Measurements from ENCODE around the gene UBAC1.

- TF ChIP-seq ZNF70 (CRISPR knock-in tag; IDR thresholded peaks at IDR 0.05) (no peak), PATZ1 (CRISPR knock-in tag; IDR thresholded peaks at IDR 0.05; ENCODE audit: borderline replicate concordance) (no peak), ARNTL (CRISPR knock-in tag; IDR thresholded peaks at IDR 0.05; ENCODE audit: borderline replicate concordance, low read depth) (no peak), TCF4 (CRISPR knock-in tag; IDR thresholded peaks at IDR 0.05; ENCODE audit: borderline replicate concordance) (no peak), CREB5 (CRISPR knock-in tag; IDR thresholded peaks at IDR 0.05; ENCODE audit: low read depth) (no peak), ZC3H10 (CRISPR knock-in tag; IDR thresholded peaks at IDR 0.05) (no peak), ESRRG (CRISPR knock-in tag; IDR thresholded peaks at IDR 0.05) (no peak), GLIS3 (CRISPR knock-in tag; IDR thresholded peaks at IDR 0.05) (no peak)
Observed at GRCh38 chr9:135995816-135996215, 34.6 kb upstream of the UBAC1 start.

All from SK-N-SH treated with all-trans-retinoic acid at 6 μM for 48 hours (cell line).